Calu3 (cell line): ENCODE results near the gene CLIP4. TPM values are rescaled to one million over a fixed set of nuclear protein-coding genes. Genes with fewer than 3 reads are reported as not detected.

Experiments used
- BruUV-seq: library from RNA; stranded (reverse); fragments of 400-500 nt; replicated peaks from 2 replicates; lab custom pipeline; 2021; lab: Mats Ljungman, UMichigan
- CTCF ChIA-PET: fragments of 300-600 bp; sonication (Branson Sonifier 250); formaldehyde crosslinking; loops from one replicate; lab custom pipeline; 2022; ENCODE audit warnings: antibody characterized with exemption; lab: Charles Lee
- DNase-seq: peaks from one replicate; pipeline ENCODE4 v3.0.0; 2022
- H3K27ac Mint-ChIP-seq: one replicate; pipeline ENCODE4 v1.8.0; 2022; ENCODE audit warnings: mixed read lengths; ENCODE audit not compliant: unreplicated experiment
- H3K27me3 Mint-ChIP-seq: one replicate; pipeline ENCODE4 v1.8.0; 2022; ENCODE audit warnings: mixed read lengths; ENCODE audit not compliant: unreplicated experiment
- H3K36me3 Mint-ChIP-seq: one replicate; pipeline ENCODE4 v1.8.0; 2022; ENCODE audit warnings: mild to moderate bottlenecking, moderate library complexity, mixed read lengths; ENCODE audit not compliant: insufficient read depth, unreplicated experiment
- H3K4me1 Mint-ChIP-seq: one replicate; pipeline ENCODE4 v1.8.0; 2022; ENCODE audit warnings: mild to moderate bottlenecking, low read depth, mixed read lengths; ENCODE audit not compliant: unreplicated experiment
- H3K4me3 Mint-ChIP-seq: one replicate; pipeline ENCODE4 v1.8.0; 2022; ENCODE audit warnings: mild to moderate bottlenecking, low read depth, moderate library complexity, mixed read lengths; ENCODE audit not compliant: unreplicated experiment
- H3K9me3 Mint-ChIP-seq: one replicate; pipeline ENCODE4 v1.8.0; 2022; ENCODE audit warnings: low read depth, mixed read lengths; ENCODE audit not compliant: unreplicated experiment
- intact Hi-C: fragments of 100-400 bp; cut with micrococcal nuclease; formaldehyde crosslinking; loops from one replicate; pipeline ENCODE4 v1.10.0; 2022; ENCODE audit not compliant: unreplicated experiment
- total RNA-seq: library from RNA; stranded (reverse); gene quantifications from 2 replicates; pipeline ENCODE4 v1.2.3, GENCODE V29; 2022
- TF ChIP-seq, protein P1 (sequence below): fragments of 200-600 bp; IDR thresholded peaks from one replicate; pipeline ENCODE4 v1.8.0; 2022; ENCODE audit warnings: antibody characterized with exemption; ENCODE audit not compliant: unreplicated experiment

The CLIP4 gene
- total RNA-seq, 1 experiment from 2014 or later, result 184 TPM

DNA sequence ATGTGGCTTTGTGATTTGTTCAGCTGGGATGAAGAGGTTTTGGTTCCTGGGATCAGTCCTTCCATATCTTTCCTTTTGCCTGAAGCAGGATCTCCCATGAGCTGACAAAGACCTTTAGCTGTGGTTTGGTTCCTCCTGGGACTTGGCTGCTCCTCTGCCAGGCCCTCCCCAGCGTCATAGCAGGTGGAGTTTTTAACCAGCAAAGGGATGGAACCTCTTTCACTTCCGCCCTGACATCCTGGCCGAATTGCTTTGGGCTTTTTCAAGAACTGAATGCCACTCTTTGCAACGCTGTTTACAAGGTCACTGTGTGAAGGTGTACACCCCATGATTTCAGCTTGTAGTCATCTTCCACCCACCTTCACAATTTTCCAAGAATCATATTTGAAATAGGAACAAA is 41.3 kb upstream of the CLIP4 start:
- DNase-seq, result no peak
- BruUV-seq, result no TSS peak
- H3K27ac Mint-ChIP-seq, result no peak overlapping the region
- TF ChIP-seq, protein P1, sequence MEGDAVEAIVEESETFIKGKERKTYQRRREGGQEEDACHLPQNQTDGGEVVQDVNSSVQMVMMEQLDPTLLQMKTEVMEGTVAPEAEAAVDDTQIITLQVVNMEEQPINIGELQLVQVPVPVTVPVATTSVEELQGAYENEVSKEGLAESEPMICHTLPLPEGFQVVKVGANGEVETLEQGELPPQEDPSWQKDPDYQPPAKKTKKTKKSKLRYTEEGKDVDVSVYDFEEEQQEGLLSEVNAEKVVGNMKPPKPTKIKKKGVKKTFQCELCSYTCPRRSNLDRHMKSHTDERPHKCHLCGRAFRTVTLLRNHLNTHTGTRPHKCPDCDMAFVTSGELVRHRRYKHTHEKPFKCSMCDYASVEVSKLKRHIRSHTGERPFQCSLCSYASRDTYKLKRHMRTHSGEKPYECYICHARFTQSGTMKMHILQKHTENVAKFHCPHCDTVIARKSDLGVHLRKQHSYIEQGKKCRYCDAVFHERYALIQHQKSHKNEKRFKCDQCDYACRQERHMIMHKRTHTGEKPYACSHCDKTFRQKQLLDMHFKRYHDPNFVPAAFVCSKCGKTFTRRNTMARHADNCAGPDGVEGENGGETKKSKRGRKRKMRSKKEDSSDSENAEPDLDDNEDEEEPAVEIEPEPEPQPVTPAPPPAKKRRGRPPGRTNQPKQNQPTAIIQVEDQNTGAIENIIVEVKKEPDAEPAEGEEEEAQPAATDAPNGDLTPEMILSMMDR, result no peak
- CTCF ChIA-PET, result no interaction called here
- no peaks in the 10 kb centered on the region for H3K4me1 Mint-ChIP-seq
- intact Hi-C loops, result no loop called here
- H3K36me3 Mint-ChIP-seq, result no peaks in the 10 kb centered on the region
- H3K9me3 Mint-ChIP-seq, result no peaks in the 10 kb centered on the region
- H3K27me3 Mint-ChIP-seq, result no peaks in the 10 kb centered on the region
- H3K4me3 Mint-ChIP-seq, result no peak overlapping the region

DNA sequence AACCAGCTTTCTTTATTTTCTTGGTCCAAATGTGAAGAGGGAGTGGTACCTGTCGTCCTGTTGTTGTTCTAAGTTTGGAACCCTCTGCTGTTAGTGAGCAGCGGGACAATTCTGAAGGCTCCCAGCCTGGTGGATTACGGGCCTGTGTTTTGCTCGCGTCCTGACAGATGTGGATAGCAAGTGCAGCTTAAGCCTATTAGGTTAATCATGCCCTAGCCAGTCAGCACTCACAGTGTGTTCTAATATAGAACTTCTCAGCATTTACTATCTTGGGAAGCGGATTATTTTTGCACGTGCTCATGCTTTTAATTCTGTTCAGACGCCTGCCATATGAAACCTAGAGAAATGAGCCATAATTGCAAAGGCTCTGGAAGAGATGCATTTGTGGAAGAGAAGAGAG is 40.8 kb upstream of the CLIP4 start, which contains the start of gene PCARE:
Gene PCARE (minus strand): TSS at position 113 of the 400 bp plus-strand sequence. CDS start 262 bp downstream, outside the sequence.
- Mint-ChIP-seq H3K27me3 (no peaks in the 10 kb centered on the region), H3K27ac (no peak within 1 kb of the TSS), H3K4me3 (no peak within 1 kb of the TSS), H3K9me3 (no peaks in the 10 kb centered on the region), H3K36me3 (no peaks in the 10 kb centered on the region), H3K4me1 (no peaks in the 10 kb centered on the region)
- DNase-seq, result no peak
- no TSS peak for BruUV-seq
- CTCF ChIA-PET, result no interaction called here
- intact Hi-C loops, result no loop called here
- TF ChIP-seq, protein P1, result no peak

DNA sequence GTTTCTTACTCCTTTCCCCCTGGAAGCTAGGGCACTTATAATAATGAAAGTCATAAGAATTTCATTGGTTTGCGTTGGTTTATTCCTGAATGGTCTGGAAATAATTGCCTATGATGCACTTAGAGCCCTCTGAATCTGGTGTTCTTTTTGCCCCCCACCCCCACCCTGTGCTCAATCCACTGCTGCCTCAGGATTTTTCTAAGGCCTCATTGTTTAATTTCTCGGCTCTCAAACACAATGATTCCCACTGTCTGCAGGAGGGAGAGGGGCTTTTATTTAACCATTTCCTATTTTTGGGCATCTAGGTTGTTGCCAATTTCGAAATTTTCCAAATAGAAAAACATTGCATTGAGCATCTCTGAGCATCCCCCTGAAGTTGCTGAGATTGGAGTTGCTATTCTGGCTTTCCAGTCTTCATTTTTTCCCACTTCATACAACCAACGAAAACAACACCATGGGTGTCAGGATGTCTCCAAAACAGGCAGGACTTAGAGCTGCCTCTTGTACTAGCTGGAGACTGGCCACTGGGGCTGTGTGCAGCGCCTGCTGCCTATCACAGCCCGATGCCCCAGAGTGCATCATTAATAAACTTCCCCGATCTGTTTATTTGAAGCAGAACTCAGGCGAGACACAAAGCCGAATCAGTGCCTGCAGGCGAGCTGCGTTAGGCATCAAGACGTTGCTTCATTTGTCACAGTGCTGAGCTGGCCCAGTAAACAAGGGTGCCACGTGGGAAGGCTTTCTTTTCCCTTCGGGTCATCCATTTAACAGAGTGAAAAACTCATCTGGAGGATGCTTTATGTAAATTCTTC is 39.1 kb upstream of the CLIP4 start:
- no TSS peak for BruUV-seq
- Mint-ChIP-seq H3K36me3 (no peaks in the 10 kb centered on the region), H3K27ac (no peak overlapping the region), H3K4me1 (no peaks in the 10 kb centered on the region), H3K4me3 (no peak overlapping the region), H3K27me3 (no peaks in the 10 kb centered on the region), H3K9me3 (no peaks in the 10 kb centered on the region)
- CTCF ChIA-PET, result no interaction called here
- intact Hi-C loops, result no loop called here
- TF ChIP-seq, protein P1, result no peak
- DNase-seq, result no peak

DNA sequence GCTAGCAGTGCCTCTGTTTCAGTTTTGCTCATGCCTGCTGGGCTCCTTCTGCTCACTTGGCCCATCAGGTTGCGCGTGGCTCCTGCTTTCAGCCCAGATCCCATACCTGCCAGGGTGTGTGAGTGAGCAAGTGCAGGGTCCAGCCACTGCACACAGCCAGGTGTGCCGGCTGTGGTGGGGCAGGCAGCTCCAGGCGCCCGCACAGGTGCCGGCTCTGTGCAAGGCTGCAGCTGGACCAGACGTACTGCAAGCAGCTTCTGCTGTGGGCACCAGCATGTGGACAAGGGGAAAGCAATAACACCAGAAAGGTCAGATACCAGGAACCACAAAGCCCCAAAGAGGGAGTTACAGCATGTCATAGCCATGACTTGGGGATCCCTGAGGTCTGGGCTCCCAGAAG is 35.3 kb upstream of the CLIP4 start:
- no TSS peak for BruUV-seq
- H3K27ac Mint-ChIP-seq, result no peak overlapping the region
- H3K9me3 Mint-ChIP-seq, result no peaks in the 10 kb centered on the region
- H3K4me1 Mint-ChIP-seq, result no peaks in the 10 kb centered on the region
- no peaks in the 10 kb centered on the region for H3K27me3 Mint-ChIP-seq
- H3K4me3 Mint-ChIP-seq, result no peak overlapping the region
- intact Hi-C loops, result no loop called here
- CTCF ChIA-PET, result no interaction called here
- DNase-seq, result no peak
- H3K36me3 Mint-ChIP-seq, result no peaks in the 10 kb centered on the region
- TF ChIP-seq, protein P1, result no peak
